HepG2 (cell line): Measurements from ENCODE around the gene RABEPK. TPM values are rescaled to one million over a fixed set of nuclear protein-coding genes. Genes with fewer than 3 reads are reported as not detected.
A peak's percentile ranks its signal among the peaks of the same experiment; 100 is the strongest.

Experiments
- ATAC-seq: fragments of 200-7000 bp; cut with Tn5 transposase; 3 replicates; pipeline ENCODE4 v1.9.1; 2020; ENCODE audit warnings: mild to moderate bottlenecking, moderate library complexity
- BruUV-seq: library from RNA; stranded (reverse); fragments of 400-500 nt; replicated peaks from 2 replicates; lab custom pipeline; 2021; lab: Mats Ljungman, UMichigan
- CTCF ChIA-PET: fragments of 300-600 bp; formaldehyde crosslinking; extraction: SDS; loops from one replicate; lab custom pipeline; 2021; ENCODE audit warnings: low total read pairs, inconsistent platforms, low intra/inter-chr PET ratio; lab: Yijun Ruan, JAX
- POLR2A ChIA-PET: fragments of 350-600 bp; sonication (Branson Sonifier 250); formaldehyde crosslinking; loops from one replicate; lab custom pipeline; 2020; ENCODE audit warnings: antibody characterized with exemption, inconsistent platforms; lab: Yijun Ruan, JAX
- DNase-seq: peaks from one replicate; pipeline ENCODE4 v3.0.0-alpha.2; 2015; ENCODE audit warnings: low spot score
- FAIRE-seq: peaks from 3 replicates; lab custom pipeline; 2011; peaks lifted over from hg19 to GRCh38; lab: Jason Lieb, UNC
- H2AFZ ChIP-seq: one replicate; pipeline ENCODE4 v1.6.1; 2011; ENCODE audit warnings: low read length, inconsistent platforms
- H3K27ac ChIP-seq: fragments of 300-600 bp; 3 replicates; pipeline ENCODE4 v1.8.0; 2011; ENCODE audit warnings: mixed run types, mild to moderate bottlenecking, mixed read lengths, low read length, inconsistent platforms; ENCODE audit not compliant: insufficient read depth; ENCODE audit errors: extremely low read length
- H3K27me3 ChIP-seq, 2 experiments: fragments of 200-600 bp in 1 of 2; 2 replicates in 1 of 2; 3 replicates in 1 of 2; pipeline versions ENCODE4 v1.6.0 to v1.8.0; 2011; ENCODE audit warnings: low read length in 2 of 2, mild to moderate bottlenecking in 2 of 2, moderate library complexity in 2 of 2, inconsistent platforms in 1 of 2; ENCODE audit not compliant: insufficient read depth in 2 of 2, control insufficient read depth in 1 of 2
- H3K36me3 ChIP-seq, 2 experiments: fragments of 200-600 bp in 1 of 2; replicated peaks in 1 of 2; 2 replicates in 1 of 2; 3 replicates in 1 of 2; pipeline versions ENCODE4 v1.5.1 to v1.8.0; 2011; ENCODE audit warnings: low read length in 2 of 2, inconsistent platforms in 1 of 2; ENCODE audit not compliant: insufficient read depth in 2 of 2, control insufficient read depth in 1 of 2
- H3K4me1 ChIP-seq: 2 replicates; pipeline ENCODE4 v1.5.1; 2012; ENCODE audit warnings: low read length, inconsistent platforms; ENCODE audit not compliant: insufficient read depth
- H3K4me2 ChIP-seq: 2 replicates; pipeline ENCODE4 v1.6.0; 2011; ENCODE audit warnings: low read depth, low read length, inconsistent platforms
- H3K4me3 ChIP-seq, 3 experiments: fragments of 200-600 bp in 1 of 3; sonication (generic), shearing (Covaris generic) in 1 of 3; replicated peaks in 1 of 3; 2 replicates each; pipeline ENCODE4 v1.5.1; 2011 to 2016; ENCODE audit warnings: low read length in 3 of 3, inconsistent platforms in 2 of 3, low read depth in 2 of 3, mild to moderate bottlenecking in 2 of 3, control low read depth in 1 of 3, mixed read lengths in 1 of 3; ENCODE audit not compliant: insufficient read depth in 1 of 3
- H3K79me2 ChIP-seq: one replicate; pipeline ENCODE4 v1.6.1; 2011; ENCODE audit warnings: low read length, inconsistent platforms; ENCODE audit not compliant: insufficient read depth
- H3K9ac ChIP-seq: 2 replicates; pipeline ENCODE4 v1.6.0; 2011; ENCODE audit warnings: mild to moderate bottlenecking, low read depth, low read length, inconsistent platforms; ENCODE audit not compliant: insufficient read depth
- H3K9me3 ChIP-seq: 2 replicates; pipeline ENCODE4 v1.5.1; 2012; ENCODE audit warnings: mild to moderate bottlenecking, low read length
- H4K20me1 ChIP-seq: 2 replicates; pipeline ENCODE4 v1.6.0; 2011; ENCODE audit warnings: inconsistent platforms, mild to moderate bottlenecking, low read length, moderate library complexity; ENCODE audit not compliant: insufficient read depth
- BATF2 ChIP-seq: sonication (generic); formaldehyde crosslinking; IDR thresholded peaks from 2 replicates; pipeline ENCODE4 v1.8.0; 2022; ENCODE audit warnings: mild to moderate bottlenecking, missing genetic modification reagents, moderate library complexity
- CBFB ChIP-seq: sonication (generic); formaldehyde crosslinking; IDR thresholded peaks from 2 replicates; pipeline ENCODE4 v1.4.0; 2020; ENCODE audit warnings: missing genetic modification reagents
- CBX1 ChIP-seq: IDR thresholded peaks from one replicate; pipeline ENCODE4 v1.6.1; 2016; ENCODE audit warnings: antibody characterized with exemption, low read depth
- CBX5 ChIP-seq: sonication (generic); formaldehyde crosslinking; IDR thresholded peaks from 2 replicates; pipeline ENCODE4 v1.4.0; 2020; ENCODE audit warnings: missing genetic modification reagents, borderline replicate concordance
- CHD2 ChIP-seq: IDR thresholded peaks from 2 replicates; pipeline ENCODE4 v1.6.1; 2011; ENCODE audit warnings: low read depth, low read length, improper control_type of control experiment
- DPF2 ChIP-seq: sonication (generic); formaldehyde crosslinking; IDR thresholded peaks from 2 replicates; pipeline ENCODE4 v1.4.0; 2020; ENCODE audit warnings: mild to moderate bottlenecking, low read depth, missing genetic modification reagents, borderline replicate concordance
- DRAP1 ChIP-seq: IDR thresholded peaks from 2 replicates; pipeline ENCODE4 v1.6.1; 2016; ENCODE audit warnings: missing genetic modification reagents, missing compliant biosample characterization
- ETV6 ChIP-seq: sonication (generic); formaldehyde crosslinking; conservative IDR thresholded peaks from 2 replicates; pipeline ENCODE4 v1.4.0; 2020; ENCODE audit warnings: missing genetic modification reagents
- HOXA7 ChIP-seq: sonication (generic); formaldehyde crosslinking; IDR thresholded peaks from 2 replicates; pipeline ENCODE4 v1.8.1; 2022; ENCODE audit warnings: mild to moderate bottlenecking, missing genetic modification reagents, moderate library complexity
- KDM4B ChIP-seq: sonication (generic); formaldehyde crosslinking; IDR thresholded peaks from 2 replicates; pipeline ENCODE4 v1.4.0; 2020; ENCODE audit warnings: missing genetic modification reagents
- MZF1 ChIP-seq: sonication (generic); formaldehyde crosslinking; IDR thresholded peaks from 2 replicates; pipeline ENCODE4 v1.8.1; 2023; ENCODE audit warnings: mild to moderate bottlenecking, missing genetic modification reagents, borderline replicate concordance
- NR2C2 ChIP-seq: sonication (generic); formaldehyde crosslinking; IDR thresholded peaks from 2 replicates; pipeline ENCODE4 v1.4.0; 2020; ENCODE audit warnings: missing genetic modification reagents, mild to moderate bottlenecking, moderate library complexity, borderline replicate concordance
- POLR2AphosphoS5 ChIP-seq: IDR thresholded peaks from 2 replicates; pipeline ENCODE4 v1.6.1; 2012; ENCODE audit warnings: low read depth, low read length
- SKIL ChIP-seq: sonication (generic); formaldehyde crosslinking; IDR thresholded peaks from 2 replicates; pipeline ENCODE4 v1.8.0; 2022; ENCODE audit warnings: missing genetic modification reagents, mild to moderate bottlenecking, moderate library complexity, borderline replicate concordance
- SPEN ChIP-seq: sonication (generic); formaldehyde crosslinking; IDR thresholded peaks from 2 replicates; pipeline ENCODE4 v1.5.1; 2020; ENCODE audit warnings: low read depth, mild to moderate bottlenecking, missing genetic modification reagents
- SRSF1 ChIP-seq: fragments of 200-400 bp; formaldehyde crosslinking; optimal IDR thresholded peaks from 2 replicates; pipeline ENCODE3; 2017; ENCODE audit warnings: mild to moderate bottlenecking, low read depth, low read length, moderate library complexity
- ZBTB38 ChIP-seq: sonication (generic); formaldehyde crosslinking; IDR thresholded peaks from 2 replicates; pipeline ENCODE4 v1.5.1; 2020; ENCODE audit warnings: mild to moderate bottlenecking, missing genetic modification reagents
- ZBTB49 ChIP-seq: sonication (generic); formaldehyde crosslinking; IDR thresholded peaks from 2 replicates; pipeline ENCODE4 v1.4.0; 2020; ENCODE audit warnings: missing genetic modification reagents, borderline replicate concordance
- ZNF446 ChIP-seq: sonication (generic); formaldehyde crosslinking; IDR thresholded peaks from 2 replicates; pipeline ENCODE4 v1.5.0; 2020; ENCODE audit warnings: mild to moderate bottlenecking, missing genetic modification reagents
- ZNF546 ChIP-seq: sonication (generic); formaldehyde crosslinking; conservative IDR thresholded peaks from 2 replicates; pipeline ENCODE4 v1.8.1; 2023; ENCODE audit warnings: mild to moderate bottlenecking, missing genetic modification reagents
- ZNF572 ChIP-seq: sonication (generic); formaldehyde crosslinking; IDR thresholded peaks from 2 replicates; pipeline ENCODE4 v1.5.1; 2020; ENCODE audit warnings: mild to moderate bottlenecking, missing genetic modification reagents
- ZSCAN22 ChIP-seq: sonication (generic); formaldehyde crosslinking; IDR thresholded peaks from 2 replicates; pipeline ENCODE4 v1.4.0; 2020; ENCODE audit warnings: mild to moderate bottlenecking, missing genetic modification reagents
- WGBS: methylation state at CpG from one replicate; pipeline ENCODE4 v1.1.6; 2017; ENCODE audit warnings: low lambda C conversion rate; 5-methylcytosine and 5-hydroxymethylcytosine counted together
- in situ Hi-C: cut with HindIII; loops from 2 replicates; pipeline ENCODE4 v1.10.0; 2017; ENCODE audit warnings: low pct_unique_long_range_greater_than_20kb; ENCODE audit not compliant: extremely low pct_ligation_motif_present
- intact Hi-C: fragments of 100-400 bp; cut with micrococcal nuclease; formaldehyde crosslinking; loops from one replicate; pipeline ENCODE4 v1.10.0; 2022; ENCODE audit not compliant: unreplicated experiment
- polyA plus RNA-seq, 8 experiments: library from polyadenylated mRNA; depleted of rRNA in 3 of 8; stranded (reverse) in 7 of 8; unstranded in 1 of 8; fragments of >200 nt; fragmentation: Illumina TruSeq in 4 of 8; extraction: Trizol in 4 of 8; gene quantifications; 2 replicates each; pipeline versions ENCODE4 v1.2.1 to v1.2.3, GENCODE V29; 2011 to 2016; ENCODE audit warnings: low read depth in 4 of 8, missing spikeins in 1 of 8, mixed read lengths in 1 of 8; ENCODE audit not compliant: insufficient read depth in 1 of 8
- total RNA-seq, 5 experiments: library from RNA; depleted of rRNA; stranded (reverse); fragments of >200 nt; fragmentation: Illumina TruSeq; extraction: Trizol; gene quantifications; 2 replicates each; pipeline ENCODE4 v1.2.3, GENCODE V29; 2016; ENCODE audit warnings: low read depth in 1 of 5

The RABEPK gene
- total and polyA plus RNA-seq, 2 of the 13 experiments (the other 11 are each of a cell fraction or from before 2014, with no cell fraction given) = 75.5 to 90.0 TPM

GRCh38 chr9:125189011-125189360 lies 11.4 kb upstream of the RABEPK start:
- peak overlapping the region; percentile 98 for H3K9ac ChIP-seq
- peaks cover 49% of the 10 kb centered on the region for H3K4me1 ChIP-seq
- BruUV-seq = TSS peak; percentile 87
- in situ Hi-C loops = no loop called here
- no peak for FAIRE-seq
- POLR2A ChIA-PET = interaction anchor here (3.2 kb wide), 1 partner anchor 10 kb away, joined by 29 read pairs; the partner anchor contains the start of gene RABEPK
- H3K4me2 ChIP-seq = peak overlapping the region; percentile 86
- no peak overlapping the region for H2AFZ ChIP-seq
- WGBS = 0% methylated on average over 3 of the region's 26 CpGs
- DNase-seq = no peak
- ATAC-seq = peak; percentile 47
- no peaks in the 10 kb centered on the region for H3K36me3 ChIP-seq
- H3K27ac ChIP-seq = peak overlapping the region; percentile 90
- peaks cover 47% of the 10 kb centered on the region for H3K79me2 ChIP-seq
- intact Hi-C loops = no loop called here
- no peaks in the 10 kb centered on the region for H4K20me1 ChIP-seq
- peak overlapping the region; percentile 91 to 100 (median 98) for H3K4me3 ChIP-seq
- H3K9me3 ChIP-seq = no peaks in the 10 kb centered on the region
- CTCF ChIA-PET = no interaction called here
- no peaks in the 10 kb centered on the region; a peak in 1 of 5 replicates for H3K27me3 ChIP-seq
- TF ChIP-seq ZNF572 (CRISPR knock-in tag) = no peak
- TF ChIP-seq CHD2 = no peak
- TF ChIP-seq ETV6 (CRISPR knock-in tag) = 0 out of 2 replicates have a peak, but pooled peaks have one; percentile 53
- TF ChIP-seq ZNF546 (CRISPR knock-in tag) = no peak
- TF ChIP-seq DRAP1 (CRISPR knock-in tag) = no peak
- TF ChIP-seq ZSCAN22 (CRISPR knock-in tag) = no peak
- no peak for TF ChIP-seq POLR2AphosphoS5
- TF ChIP-seq KDM4B (CRISPR knock-in tag) = 0 out of 2 replicates have a peak, but pooled peaks have one; percentile 5
- TF ChIP-seq SRSF1 = no peak
- no peak for TF ChIP-seq MZF1 (CRISPR knock-in tag)
- 0 out of 2 replicates have a peak, but pooled peaks have one; percentile 54 for TF ChIP-seq ZNF446
- TF ChIP-seq HOXA7 = no peak
- TF ChIP-seq CBX1 = no peak
- TF ChIP-seq NR2C2 = no peak
- TF ChIP-seq CBFB (CRISPR knock-in tag) = 0 out of 2 replicates have a peak, but pooled peaks have one; percentile 16
- TF ChIP-seq SKIL (CRISPR knock-in tag) = no peak
- no peak for TF ChIP-seq SPEN
- no peak for TF ChIP-seq BATF2 (CRISPR knock-in tag)
- no peak for TF ChIP-seq DPF2
- no peak for TF ChIP-seq ZBTB38 (CRISPR knock-in tag)
- no peak for TF ChIP-seq ZBTB49 (CRISPR knock-in tag)
- TF ChIP-seq CBX5 (CRISPR knock-in tag) = no peak
